HS-27A (cell line): ENCODE data around the gene RAB28.

Experiments
- DNase-seq: peaks from one replicate; pipeline ENCODE4 v3.0.0-alpha.2; 2012; ENCODE audit warnings: low read depth, missing footprints

RAB28 gene

DNA sequence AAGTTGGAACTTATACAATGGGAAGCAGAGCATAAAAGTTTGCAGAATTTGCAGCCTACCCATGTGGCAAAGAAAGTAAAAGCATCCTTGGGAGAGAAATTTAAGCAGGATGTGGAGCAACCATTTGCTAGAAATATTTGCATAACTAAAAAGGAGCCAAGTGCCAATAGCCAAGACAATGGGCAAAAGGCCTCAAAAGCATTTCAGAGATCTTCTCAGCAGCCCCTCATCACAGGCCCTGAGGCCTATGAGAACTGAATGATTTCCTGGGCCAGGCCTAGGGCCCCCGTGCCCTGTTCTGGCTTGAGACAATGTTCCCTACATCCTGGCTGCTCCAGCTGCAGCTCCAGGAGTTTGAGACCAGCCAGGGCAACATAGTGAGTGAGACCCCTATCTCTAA, 25.3 kb upstream of the RAB28 start:
- DNase-seq = no peak

DNA sequence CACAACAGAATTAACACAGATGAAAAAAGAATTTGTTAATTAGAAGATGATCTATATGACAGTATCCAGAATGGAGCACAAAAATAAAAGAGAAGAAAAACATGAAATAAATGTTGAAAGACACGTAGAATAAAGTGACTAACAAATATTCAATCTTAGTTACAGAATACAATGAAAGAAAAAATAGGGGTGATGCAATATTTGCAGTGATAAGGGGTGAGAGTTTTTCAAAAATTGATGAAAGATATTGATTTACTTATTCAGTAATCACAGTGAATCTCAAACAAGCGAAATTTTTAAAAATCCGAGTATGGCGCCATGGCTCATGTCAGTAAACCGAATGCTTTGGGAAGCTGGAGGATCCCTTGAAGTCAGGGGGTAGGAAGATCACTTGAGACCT, 20.2 kb upstream of the RAB28 start:
- DNase-seq = no peak

DNA sequence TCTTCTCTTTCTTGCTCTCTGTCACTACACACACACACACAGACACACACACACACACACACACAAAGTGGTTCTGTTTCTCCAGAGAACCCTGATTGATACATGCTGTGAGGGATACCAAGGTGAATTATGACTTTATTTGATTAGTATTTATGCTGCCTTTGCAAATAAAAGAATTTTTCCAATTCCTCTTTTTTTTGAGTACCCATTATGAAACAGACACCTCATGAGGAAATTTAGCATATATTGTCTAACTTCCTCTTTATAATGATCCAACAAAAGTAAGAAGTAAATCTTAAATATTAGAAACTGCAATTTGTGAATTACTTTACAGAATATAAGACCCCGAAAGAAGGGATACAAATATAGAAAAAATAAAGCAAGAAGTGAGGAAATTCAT, 14.3 kb upstream of the RAB28 start:
- no peak for DNase-seq

DNA sequence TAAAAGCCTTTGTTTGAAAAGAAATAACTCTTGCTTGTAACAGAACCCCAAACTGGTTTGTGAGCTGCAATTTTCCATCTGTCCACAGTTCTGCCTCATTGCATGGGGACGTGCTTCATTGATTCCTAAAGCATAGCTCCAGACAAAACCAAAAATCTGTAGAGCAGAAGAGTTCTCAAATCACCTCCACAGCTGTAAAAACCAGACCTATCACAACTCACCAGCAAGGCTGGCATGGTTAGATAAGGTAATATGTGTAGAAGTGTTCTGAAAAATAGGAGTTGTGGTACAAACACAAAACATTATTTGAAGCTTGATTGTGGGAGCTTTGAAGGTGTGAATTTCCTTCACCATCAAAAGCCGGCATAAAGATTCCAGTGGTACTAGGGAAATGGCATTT, 12.5 kb upstream of the RAB28 start:
- DNase-seq = no peak

DNA sequence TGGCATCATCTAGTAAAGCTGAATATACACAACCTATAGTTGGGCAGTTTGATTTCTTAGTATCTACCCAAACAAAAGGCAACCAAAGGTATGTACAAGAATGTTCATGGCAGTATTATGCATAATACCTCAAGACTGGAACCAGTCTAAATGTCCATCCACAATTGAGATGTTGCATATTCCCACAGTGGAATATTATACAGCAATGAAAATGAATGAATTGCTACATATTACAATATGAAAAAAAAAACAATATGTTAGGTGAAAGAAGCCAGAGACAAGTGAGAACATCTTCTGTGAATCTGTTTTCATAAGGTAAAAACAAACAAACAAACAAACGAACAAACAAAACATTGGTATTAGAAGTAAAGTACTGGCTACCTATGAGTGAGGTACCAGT, 11.6 kb upstream of the RAB28 start:
- no peak for DNase-seq

DNA sequence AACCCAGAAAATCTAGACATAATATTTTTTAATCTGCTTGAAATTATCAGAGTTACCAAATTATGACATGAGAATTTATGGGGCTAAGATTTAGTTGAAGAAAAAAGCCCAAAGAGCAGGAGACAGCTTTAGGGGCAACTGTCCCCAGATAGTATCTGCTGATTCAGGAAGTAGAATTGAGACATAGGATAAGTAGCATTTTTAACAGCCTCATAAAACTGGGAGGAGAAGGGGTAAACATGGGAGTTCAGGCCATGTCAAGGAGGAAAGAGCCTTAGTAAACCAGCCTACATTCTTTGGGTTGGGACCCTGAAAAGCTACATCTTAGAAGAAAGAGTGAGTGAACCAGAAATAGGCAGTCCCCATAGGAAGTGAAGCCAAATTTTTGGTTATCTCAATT, 9.7 kb upstream of the RAB28 start:
- DNase-seq = no peak

DNA sequence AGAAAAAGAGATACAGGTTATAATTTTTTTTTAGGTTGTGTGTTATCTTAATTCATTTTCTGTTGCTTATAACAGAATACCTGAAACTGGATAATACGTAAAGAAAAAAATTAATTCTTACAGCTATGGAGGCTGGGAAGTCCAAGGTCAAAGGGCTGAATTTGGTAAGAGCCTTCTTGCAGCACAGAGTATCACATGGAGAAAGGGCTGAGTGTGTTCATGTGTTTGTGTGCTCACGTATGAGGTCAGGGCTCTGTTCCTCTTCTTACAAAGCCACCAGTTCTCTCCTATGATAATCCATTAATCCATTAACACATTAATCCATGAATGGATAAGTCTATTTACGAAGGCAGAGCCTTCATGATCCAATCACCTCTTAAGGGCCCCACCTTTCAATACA, 8.6 kb upstream of the RAB28 start:
- no peak for DNase-seq

DNA sequence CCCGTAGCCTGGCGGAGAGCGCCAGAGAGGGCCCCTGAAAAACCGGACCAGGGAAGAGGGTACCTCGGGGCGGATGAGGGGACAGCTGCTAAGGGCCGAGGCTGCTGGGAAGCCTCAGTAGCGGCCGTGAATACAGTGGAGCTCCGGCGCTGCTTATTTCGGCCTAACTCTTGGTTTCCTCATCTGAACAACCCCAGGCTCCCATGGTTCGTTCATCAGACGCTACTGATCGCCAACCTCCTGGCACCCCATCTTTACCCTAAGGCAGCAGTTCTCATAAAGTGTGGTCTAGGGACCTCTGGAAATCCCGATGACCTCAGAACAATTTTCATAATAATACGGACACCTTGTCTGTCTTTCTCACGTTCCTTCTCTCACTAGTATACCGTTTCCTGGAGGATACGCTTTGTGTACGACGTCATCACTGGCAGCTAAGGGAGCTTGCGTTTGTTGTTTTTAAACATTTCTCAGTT, 645 bp upstream of the RAB28 start:
- no peak for DNase-seq

DNA sequence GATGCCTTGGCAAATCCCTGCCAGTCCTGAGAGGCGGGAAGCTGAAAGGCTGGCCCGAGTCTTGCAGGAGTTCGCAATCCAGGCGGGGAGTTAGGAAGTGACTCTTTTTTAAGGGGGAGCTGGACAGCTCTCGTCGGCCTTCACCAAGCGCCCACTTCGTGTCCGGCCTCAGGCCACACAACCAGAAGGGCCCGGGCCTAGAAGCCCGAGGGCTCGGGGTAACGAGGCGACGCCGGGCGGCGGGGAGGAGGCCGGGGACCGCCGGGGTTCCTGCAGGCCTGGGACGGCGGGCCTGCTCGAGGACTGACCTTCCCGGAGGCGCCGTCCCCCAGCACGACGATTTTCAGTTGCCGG, 395 bp downstream of the RAB28 start:
- peak; percentile 38 for DNase-seq

DNA sequence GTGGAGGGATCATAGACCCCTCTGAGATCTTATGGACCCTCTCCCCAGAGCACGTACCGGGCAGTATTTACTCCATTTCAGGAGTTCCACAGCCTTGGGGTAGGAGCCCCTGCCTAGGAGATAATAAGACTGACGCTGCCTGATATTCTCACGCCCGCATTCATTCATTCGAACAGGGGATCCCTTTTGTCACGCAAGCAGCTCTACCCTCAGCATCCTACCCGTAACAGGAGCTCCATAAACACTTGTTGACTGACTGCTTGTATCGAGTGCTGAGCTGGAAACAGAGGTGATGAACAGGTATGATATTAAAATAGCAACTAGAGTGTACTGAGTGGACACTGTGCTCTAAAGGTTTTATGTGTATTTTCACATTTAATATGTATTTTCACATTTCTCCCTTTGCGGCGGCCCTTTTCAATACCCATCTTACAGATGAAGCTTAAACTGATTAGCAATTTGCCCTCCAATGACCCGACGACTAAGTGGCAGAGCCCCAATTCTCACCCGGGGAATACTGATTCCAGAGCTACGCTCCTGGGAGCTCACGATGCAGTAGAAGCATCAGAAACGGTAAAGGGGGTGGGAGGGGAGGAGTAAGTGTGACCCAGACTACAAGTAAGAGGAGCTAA, 888 bp downstream of the RAB28 start:
- DNase-seq = no peak

DNA sequence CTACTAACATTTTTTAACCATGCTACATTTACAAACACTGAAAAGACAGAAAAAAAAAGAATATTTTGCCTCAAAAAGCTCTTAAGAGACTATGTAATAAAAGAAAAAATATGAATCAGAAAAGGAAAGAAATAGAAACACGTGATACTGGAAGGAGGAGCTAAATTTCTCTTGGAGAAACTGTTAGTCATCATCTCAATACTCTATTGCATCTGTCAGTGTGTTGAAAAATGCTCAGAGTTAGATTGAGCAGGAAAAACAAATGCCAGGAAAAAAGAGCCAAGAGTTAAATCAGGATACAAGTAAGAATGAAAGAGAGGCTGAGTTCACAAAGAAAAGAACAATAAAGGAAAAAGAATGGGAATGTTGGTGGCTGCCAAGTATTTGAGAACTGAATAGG, 2.6 kb downstream of the RAB28 start:
- DNase-seq = no peak

DNA sequence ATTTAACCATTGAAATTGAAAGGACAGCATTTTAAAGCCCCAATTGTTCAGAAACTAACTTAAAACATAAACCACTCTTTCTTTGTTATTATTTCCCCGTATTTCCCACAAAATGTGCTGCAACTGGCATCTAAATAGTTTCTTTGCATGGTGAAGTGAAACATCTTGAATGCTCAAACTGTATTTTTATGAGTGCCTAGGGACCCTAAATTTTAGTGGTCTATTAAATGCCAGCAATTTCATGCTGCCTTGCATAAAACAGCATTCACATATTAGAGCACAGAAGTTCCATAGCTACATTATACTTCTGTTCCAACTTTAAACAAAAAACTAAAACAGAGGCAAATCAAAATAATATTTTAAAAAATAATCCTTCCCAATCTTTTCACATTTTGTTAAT, 5.4 kb downstream of the RAB28 start:
- DNase-seq = no peak

DNA sequence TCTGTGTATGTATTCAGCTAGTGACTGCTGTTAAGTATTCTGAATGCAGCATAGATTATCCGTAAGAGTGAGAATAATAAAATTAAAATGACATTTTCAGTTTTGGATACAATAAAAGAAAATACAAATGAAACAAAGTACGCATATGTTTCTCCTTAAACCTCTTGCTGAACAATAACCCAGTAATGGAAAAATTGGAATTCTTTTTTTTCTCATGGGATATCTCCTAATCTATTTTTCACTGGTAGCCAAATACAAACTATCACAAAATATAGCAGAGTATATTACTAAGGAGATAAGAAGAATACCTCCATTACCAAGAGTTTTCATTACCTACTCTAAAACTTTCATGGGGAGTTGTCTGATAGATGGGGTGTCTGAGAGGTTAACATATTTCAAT, 6.0 kb downstream of the RAB28 start:
- no peak for DNase-seq

DNA sequence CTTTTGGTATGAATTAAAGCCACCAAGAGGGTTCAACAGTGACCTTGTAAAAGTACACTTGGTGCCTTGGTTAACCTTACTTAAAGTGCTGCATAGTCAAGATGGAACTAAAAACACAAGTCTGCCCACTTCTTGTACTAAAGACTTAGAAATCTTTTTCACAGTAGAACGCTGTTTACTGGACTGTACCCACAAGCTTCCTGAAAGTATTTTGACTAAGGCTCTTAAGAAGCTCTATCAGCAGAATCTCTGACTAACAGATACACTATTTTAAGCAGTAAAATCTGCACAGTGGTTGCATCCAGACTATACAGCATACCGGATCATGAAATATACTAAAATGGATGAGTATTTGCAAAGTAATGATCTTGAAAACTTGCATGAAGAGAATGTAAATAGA, 7.2 kb downstream of the RAB28 start:
- no peak for DNase-seq

DNA sequence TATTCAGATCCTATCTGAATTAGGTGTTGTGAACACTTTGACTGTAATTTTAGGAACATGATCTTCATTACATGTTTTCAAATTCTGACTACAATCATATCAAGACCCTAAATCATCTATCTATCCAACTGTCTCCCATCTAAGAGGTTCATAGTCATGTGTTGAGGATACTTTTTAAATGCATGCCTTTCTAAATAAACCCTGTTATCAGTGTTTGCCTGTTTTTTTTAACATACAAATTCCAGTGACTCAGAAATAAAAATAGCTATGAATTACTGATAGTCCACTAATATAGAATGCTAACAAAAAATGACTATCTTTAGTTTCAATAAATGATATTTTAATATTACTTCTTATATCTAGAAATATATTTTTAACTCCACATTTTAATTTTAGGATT, 8.0 kb downstream of the RAB28 start:
- no peak for DNase-seq

DNA sequence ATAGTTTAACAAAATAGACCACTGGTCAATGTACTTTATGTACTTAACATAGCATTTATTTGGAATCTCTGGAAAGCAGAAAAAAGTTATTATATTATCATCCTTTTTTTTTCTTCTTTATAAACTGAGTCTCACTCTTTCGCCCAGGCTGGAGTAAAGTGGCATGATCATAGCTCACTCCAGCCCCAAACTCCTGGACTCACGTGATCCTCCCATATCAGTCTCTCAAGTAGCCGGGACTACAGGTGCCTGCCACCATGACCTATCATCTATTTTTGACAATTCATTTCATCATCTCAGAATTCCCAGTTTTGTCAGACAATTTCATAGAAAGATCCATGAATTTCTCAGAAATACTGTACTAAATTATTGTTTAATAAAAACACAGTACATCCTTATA, 12.7 kb downstream of the RAB28 start:
- DNase-seq = no peak

DNA sequence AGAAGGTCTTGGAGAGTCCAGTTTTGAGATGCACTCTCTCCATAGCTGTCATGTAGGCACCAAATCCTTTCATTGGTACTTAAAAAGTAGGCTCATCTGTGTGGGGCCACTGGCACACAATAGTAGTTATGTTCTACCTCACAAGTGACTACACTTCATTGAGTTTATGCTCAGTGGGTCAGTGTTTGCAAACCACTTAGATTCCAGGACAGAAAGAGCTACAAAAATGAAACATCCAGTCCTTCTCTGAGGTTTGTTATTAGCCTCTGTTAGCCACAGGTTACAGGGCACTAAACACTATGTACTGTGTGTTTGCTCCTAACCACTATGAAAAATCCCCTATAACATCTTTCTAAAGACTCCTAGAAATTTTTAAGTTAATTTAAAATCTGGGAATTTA, 13.8 kb downstream of the RAB28 start:
- no peak for DNase-seq

DNA sequence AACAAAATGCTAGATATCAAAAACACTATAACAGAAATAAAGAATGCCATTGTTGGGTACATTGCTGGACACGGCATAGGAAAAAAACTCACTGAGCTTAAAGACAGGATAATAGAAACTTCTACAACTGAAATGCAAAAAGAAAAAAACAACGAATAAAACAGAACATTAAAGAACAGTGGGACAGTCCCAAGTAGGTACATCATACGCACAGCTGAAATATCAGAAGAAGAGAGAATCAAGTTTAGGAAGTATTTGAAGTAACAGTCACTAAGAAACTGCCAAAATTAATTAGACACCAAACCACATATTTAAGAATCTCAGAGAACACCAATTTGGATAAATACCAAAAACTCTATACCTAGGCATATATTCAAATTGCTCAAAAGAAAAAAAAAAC, 19.2 kb downstream of the RAB28 start:
- no peak for DNase-seq

DNA sequence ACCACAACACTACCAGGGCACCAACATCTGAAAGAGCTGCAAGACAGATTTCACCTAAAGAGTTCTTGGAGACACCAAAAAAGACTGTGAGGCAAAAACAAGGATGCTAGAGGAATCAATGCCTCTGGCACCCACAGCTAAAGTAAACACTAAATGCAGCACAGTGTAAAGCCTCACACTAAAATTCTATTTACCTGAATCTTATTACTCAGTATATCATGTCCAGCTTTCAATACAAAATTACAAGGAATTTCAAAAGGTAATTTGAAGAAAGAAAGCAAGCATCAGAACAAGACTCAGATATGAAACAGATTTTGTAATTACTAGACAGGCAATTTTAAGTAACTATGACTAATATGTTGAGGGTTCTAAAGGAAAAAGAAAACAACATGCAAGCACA, 19.6 kb downstream of the RAB28 start:
- DNase-seq = no peak

DNA sequence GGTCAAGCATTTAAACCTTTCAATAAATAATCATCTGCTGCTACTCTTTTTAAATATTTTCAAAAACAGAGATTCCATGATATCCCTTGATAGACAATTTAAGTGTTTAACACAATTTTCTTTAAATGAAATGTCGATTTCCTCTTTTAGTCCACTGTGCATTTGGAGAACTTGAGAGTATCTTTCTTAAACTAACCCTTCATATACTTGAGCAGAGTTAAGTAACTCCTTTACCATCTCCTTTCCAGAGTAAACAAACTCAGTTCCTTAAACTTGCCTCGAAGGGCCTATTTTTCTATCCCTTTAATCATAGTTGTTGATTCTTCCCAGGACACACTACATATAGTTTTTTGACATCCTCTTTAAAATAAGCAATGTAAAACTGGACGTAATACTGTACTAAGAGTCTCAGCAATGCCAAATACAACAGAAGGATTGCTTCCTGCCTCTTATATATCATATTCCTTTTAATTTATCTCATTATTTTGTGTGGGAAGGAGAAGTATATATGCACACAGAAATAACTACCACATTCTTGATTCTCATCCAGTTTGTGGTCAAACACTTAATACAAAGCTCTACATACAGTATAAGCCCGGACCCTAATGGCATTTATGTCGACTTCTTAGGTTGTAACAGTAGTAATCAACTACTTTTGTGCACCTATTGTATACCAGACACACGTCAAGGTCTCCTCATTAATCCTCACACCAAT, 22.8 kb downstream of the RAB28 start:
- DNase-seq = no peak

DNA sequence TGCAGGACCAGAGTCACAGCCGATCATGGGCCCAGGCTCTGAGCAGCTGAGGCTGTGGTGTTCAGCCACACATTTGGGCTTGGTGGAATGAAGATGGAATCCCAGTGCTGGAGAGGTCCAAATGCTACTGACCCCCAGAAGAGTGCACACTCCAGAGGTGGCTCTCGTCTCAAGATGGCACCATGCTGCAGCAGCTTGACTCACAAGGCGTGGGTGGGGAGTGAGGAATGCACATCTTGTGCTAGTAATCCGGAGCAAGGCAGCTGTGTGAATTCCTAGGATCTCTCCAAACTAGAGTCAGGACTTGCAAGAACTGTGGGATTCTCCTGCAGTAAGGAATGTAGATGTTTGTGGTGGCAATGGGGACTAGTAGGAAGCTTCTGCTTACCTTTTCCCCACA, 28.7 kb downstream of the RAB28 start:
- DNase-seq = no peak

DNA sequence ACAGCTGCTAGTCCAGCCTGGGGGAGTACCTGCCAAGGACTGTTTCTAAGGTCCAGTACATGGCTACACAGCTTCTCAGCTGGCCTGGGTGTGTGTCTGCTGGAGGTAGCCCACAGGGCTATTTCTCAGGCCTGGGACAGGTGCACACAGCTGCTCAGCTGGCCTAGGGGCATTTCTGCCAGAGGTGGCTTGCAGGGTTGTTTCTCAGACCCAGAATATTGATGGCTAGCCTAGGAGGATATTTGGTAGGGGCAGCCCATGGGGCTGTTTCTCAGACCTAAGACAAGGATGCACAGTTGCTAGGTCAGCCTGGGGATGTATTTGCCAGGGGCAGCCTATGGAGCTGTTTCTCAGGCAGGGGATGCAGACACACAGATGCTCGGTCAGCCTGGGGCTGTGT, 29.4 kb downstream of the RAB28 start:
- DNase-seq = no peak

DNA sequence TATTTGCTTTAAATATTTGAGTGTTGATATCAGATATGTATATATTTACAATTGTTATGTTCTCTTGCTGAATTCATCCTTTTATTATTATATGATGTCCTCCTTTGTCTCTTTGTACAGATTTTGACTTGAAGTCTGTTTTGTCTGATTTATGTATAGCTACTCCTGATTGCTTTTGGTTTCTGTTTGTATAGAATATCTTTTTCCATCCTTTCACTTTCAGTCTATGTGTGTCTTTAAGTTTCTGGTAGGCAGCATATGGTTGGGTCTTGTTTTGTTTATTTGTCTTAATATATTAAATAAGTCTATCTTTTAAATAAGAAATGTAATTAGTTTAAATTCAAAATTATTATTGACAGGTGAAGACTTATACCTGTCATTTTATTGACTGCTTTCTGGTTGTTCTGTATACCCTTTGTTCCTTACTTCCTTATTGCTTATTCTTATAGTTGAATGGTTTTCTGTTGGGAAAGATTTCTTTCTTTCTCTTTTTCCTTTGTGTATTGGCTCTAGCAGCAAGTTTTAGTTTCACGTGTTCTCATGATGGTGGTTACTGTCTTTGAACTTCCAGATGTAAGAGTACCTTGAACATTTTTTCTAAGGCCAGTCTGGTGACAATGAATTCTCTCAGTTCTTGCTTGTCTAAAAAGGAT, 31.1 kb downstream of the RAB28 start:
- no peak for DNase-seq

DNA sequence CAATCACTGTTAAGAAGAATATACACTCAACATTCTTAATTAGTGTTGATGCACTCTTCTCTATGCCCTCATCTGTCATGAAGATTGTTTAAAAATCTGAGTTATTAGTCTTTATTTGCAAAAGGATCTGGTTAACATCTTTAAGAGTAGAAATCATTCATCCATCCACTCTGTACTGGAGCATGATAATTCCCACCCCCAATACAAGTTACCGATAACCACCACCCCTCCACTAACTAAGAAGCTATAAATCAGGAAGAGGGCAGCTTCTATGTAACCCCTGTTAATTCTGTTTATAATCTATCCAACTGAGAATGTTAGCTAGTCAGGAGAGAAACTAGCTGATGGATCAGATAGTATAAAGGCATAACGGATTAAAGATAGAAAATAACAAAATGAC, 34.5 kb downstream of the RAB28 start:
- DNase-seq = no peak
